ENCODE measurements around the gene ATG16L2.

ATG16L2 gene

DNA sequence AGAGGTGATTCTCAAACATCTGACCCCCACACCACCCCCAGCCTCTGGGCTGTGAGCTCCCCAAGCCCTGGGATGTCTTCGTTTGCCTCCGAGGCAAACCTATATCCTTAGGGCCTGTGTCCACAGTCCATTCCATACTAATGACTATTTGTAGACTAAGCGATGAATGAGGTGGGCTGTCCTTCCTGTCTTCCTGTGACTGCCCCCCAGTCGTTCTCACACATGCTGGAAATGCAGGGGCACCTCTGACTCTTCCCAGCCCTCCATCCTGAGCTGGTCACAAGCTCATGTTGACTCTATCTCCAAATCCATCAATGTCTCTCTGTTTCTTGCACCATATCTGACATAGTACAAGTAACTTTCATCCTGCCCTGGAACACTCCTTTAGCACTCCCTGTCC is 4.8 kb downstream of the ATG16L2 start:
- TF ChIP-seq POLR2AphosphoS5 (IDR thresholded peaks at IDR 0.05; ENCODE audit: low read depth) (no peak), SPI1 (IDR thresholded peaks at IDR 0.05; ENCODE audit: borderline replicate concordance, low read depth) (no peak), CTCF (IDR thresholded peaks at IDR 0.05; ENCODE audit: insufficient read depth, low read length) (no peak), GABPA (IDR thresholded peaks at IDR 0.05; ENCODE audit: low read depth) (no peak)
- TF ChIP-seq, protein P1, sequence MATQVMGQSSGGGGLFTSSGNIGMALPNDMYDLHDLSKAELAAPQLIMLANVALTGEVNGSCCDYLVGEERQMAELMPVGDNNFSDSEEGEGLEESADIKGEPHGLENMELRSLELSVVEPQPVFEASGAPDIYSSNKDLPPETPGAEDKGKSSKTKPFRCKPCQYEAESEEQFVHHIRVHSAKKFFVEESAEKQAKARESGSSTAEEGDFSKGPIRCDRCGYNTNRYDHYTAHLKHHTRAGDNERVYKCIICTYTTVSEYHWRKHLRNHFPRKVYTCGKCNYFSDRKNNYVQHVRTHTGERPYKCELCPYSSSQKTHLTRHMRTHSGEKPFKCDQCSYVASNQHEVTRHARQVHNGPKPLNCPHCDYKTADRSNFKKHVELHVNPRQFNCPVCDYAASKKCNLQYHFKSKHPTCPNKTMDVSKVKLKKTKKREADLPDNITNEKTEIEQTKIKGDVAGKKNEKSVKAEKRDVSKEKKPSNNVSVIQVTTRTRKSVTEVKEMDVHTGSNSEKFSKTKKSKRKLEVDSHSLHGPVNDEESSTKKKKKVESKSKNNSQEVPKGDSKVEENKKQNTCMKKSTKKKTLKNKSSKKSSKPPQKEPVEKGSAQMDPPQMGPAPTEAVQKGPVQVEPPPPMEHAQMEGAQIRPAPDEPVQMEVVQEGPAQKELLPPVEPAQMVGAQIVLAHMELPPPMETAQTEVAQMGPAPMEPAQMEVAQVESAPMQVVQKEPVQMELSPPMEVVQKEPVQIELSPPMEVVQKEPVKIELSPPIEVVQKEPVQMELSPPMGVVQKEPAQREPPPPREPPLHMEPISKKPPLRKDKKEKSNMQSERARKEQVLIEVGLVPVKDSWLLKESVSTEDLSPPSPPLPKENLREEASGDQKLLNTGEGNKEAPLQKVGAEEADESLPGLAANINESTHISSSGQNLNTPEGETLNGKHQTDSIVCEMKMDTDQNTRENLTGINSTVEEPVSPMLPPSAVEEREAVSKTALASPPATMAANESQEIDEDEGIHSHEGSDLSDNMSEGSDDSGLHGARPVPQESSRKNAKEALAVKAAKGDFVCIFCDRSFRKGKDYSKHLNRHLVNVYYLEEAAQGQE (IDR thresholded peaks at IDR 0.05; ENCODE audit: insufficient replicate concordance, low read depth) = no peak
- no peak for DNase-seq (ENCODE audit: low read depth in 1 of 2, low spot score in 1 of 2)
- Histone ChIP-seq H3K4me3 (replicated peaks; ENCODE audit: insufficient read depth, low read length) (no peak overlapping the region), H3K27ac (replicated peaks) (no peak overlapping the region), H3K27me3 (ENCODE audit: insufficient read depth, poor library complexity, severe bottlenecking) (no peaks in the 10 kb centered on the region)

- H3K27me3 ChIP-seq (ENCODE audit: insufficient read depth, poor library complexity, severe bottlenecking) = no peaks in the 10 kb centered on the region
- DNase-seq (ENCODE audit: low read depth in 1 of 2, low spot score in 1 of 2) = no peak
- no peak overlapping the region for H3K27ac ChIP-seq (replicated peaks)
- no peak for TF ChIP-seq GABPA (IDR thresholded peaks at IDR 0.05; ENCODE audit: low read depth)
- TF ChIP-seq CTCF (IDR thresholded peaks at IDR 0.05; ENCODE audit: insufficient read depth, low read length) = no peak
- TF ChIP-seq SPI1 (IDR thresholded peaks at IDR 0.05; ENCODE audit: borderline replicate concordance, low read depth) = no peak
- no peak; the same call in 1 of the 2 replicates for TF ChIP-seq POLR2AphosphoS5 (IDR thresholded peaks at IDR 0.05; ENCODE audit: low read depth)
- TF ChIP-seq, protein P1 (IDR thresholded peaks at IDR 0.05; ENCODE audit: insufficient replicate concordance, low read depth) = no peak
- no peak overlapping the region for H3K4me3 ChIP-seq (replicated peaks; ENCODE audit: insufficient read depth, low read length)
Measured at GRCh38 chr11:72820439-72821139, 6.4 kb downstream of the ATG16L2 start.

DNA sequence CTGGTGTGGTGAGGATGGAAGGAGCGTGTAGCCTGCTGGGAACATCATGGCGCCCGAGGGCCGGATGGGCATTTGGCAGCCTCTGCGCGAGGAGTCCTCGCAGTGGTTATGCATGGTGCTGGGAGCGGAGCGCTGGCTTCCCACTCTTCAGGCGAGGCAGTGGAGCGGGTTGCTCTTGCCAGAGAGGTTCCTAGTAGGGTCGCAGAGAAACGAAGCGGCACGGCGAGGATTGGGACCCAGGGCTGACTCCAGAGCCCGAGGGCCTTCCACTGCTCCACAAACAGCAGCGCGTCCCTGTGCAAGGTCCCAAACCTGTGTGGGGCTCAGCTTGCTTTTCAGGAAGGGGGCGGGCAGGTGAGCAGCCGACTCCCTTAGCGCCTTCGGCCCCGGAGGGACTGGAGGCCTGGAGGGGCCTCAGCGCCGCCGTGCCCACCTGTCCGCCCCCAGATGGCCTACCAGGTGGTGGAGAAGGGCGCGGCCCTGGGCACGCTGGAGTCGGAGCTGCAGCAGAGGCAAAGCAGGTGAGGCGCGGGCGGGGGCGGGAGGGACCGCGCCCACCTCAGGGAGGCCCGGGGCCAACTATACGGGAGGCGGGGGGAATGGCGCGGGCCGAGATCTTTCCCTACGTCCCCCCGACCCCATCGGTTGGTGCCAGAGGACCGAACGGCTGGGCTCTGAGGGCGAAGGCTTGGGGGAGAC is 7.2 kb downstream of the ATG16L2 start:
- H3K27me3 ChIP-seq (ENCODE audit: insufficient read depth, poor library complexity, severe bottlenecking) = no peaks in the 10 kb centered on the region
- no peak for DNase-seq (ENCODE audit: low read depth in 1 of 2, low spot score in 1 of 2)
- TF ChIP-seq, protein P1 (IDR thresholded peaks at IDR 0.05; ENCODE audit: insufficient replicate concordance, low read depth) = no peak
- TF ChIP-seq SPI1 (IDR thresholded peaks at IDR 0.05; ENCODE audit: borderline replicate concordance, low read depth) (no peak), CTCF (IDR thresholded peaks at IDR 0.05; ENCODE audit: insufficient read depth, low read length) (no peak), POLR2AphosphoS5 (IDR thresholded peaks at IDR 0.05; ENCODE audit: low read depth) (no peak; the same call in 1 of the 2 replicates), GABPA (IDR thresholded peaks at IDR 0.05; ENCODE audit: low read depth) (no peak)
- H3K27ac ChIP-seq (replicated peaks) = no peak overlapping the region
- no peak overlapping the region for H3K4me3 ChIP-seq (replicated peaks; ENCODE audit: insufficient read depth, low read length)

Data from HL-60 (cell line).